ENCODE results near the gene LTO1. TPM values are rescaled to one million over a fixed set of nuclear protein-coding genes. Genes with fewer than 3 reads are reported as not detected.

LTO1 gene
- total RNA-seq, 1 donor from 2014 or later, result 52.5 TPM

- ATAC-seq (ENCODE audit: low read depth), result no peak
- Mint-ChIP-seq H3K4me1 (peaks cover 20% of the 10 kb centered on the region), H3K27ac (no peak within 1 kb of the TSS), H3K36me3 (ENCODE audit: low read depth) (no peaks in the 10 kb centered on the region), H3K4me3 (peak within 1 kb of the TSS; percentile 19), H3K9me3 (no peaks in the 10 kb centered on the region), H3K27me3 (peaks cover 45% of the 10 kb centered on the region)
- ChIA-PET POLR2A (no interaction called here), CTCF (no interaction called here)
- intact Hi-C loops (cut with micrococcal nuclease), result no loop called here
- TF ChIP-seq, protein P1, sequence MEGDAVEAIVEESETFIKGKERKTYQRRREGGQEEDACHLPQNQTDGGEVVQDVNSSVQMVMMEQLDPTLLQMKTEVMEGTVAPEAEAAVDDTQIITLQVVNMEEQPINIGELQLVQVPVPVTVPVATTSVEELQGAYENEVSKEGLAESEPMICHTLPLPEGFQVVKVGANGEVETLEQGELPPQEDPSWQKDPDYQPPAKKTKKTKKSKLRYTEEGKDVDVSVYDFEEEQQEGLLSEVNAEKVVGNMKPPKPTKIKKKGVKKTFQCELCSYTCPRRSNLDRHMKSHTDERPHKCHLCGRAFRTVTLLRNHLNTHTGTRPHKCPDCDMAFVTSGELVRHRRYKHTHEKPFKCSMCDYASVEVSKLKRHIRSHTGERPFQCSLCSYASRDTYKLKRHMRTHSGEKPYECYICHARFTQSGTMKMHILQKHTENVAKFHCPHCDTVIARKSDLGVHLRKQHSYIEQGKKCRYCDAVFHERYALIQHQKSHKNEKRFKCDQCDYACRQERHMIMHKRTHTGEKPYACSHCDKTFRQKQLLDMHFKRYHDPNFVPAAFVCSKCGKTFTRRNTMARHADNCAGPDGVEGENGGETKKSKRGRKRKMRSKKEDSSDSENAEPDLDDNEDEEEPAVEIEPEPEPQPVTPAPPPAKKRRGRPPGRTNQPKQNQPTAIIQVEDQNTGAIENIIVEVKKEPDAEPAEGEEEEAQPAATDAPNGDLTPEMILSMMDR (IDR thresholded peaks at IDR 0.05), result no peak
- DNase-seq, result no peak
Measured at GRCh38 chr11:69703768-69704507, 28.8 kb upstream of the LTO1 start, which contains the start of gene FGF19. Gene FGF19, minus strand, starts transcription at chr11:69704022. Its CDS starts 146 bp downstream, at chr11:69703876.

DNA sequence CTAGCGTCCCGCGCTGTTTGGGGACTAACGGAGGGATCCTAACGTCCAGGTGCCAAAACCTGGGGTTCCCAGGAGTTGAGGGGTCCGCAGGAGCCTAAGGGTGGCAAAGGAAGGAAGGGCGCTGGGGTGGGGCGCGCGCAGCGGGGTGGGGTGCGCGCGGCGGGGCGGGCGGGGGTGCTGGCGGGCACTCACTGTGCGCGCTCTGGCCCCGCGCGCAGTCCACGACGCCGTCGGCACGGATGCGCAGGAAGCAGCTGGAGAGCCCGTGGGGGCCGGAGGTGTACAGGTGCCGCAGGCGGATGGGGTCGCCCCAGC lies 28.3 kb upstream of the LTO1 start:
- ChIA-PET CTCF (no interaction called here), POLR2A (no interaction called here)
- Mint-ChIP-seq H3K4me1 (peaks cover 25% of the 10 kb centered on the region), H3K27me3 (peaks cover 42% of the 10 kb centered on the region), H3K27ac (no peak overlapping the region), H3K4me3 (no peak overlapping the region), H3K36me3 (ENCODE audit: low read depth) (no peaks in the 10 kb centered on the region), H3K9me3 (no peaks in the 10 kb centered on the region)
- intact Hi-C loops (cut with micrococcal nuclease), result no loop called here
- TF ChIP-seq, protein P1 (IDR thresholded peaks at IDR 0.05), result no peak
- ATAC-seq (ENCODE audit: low read depth) (no peak), DNase-seq (no peak)

DNA sequence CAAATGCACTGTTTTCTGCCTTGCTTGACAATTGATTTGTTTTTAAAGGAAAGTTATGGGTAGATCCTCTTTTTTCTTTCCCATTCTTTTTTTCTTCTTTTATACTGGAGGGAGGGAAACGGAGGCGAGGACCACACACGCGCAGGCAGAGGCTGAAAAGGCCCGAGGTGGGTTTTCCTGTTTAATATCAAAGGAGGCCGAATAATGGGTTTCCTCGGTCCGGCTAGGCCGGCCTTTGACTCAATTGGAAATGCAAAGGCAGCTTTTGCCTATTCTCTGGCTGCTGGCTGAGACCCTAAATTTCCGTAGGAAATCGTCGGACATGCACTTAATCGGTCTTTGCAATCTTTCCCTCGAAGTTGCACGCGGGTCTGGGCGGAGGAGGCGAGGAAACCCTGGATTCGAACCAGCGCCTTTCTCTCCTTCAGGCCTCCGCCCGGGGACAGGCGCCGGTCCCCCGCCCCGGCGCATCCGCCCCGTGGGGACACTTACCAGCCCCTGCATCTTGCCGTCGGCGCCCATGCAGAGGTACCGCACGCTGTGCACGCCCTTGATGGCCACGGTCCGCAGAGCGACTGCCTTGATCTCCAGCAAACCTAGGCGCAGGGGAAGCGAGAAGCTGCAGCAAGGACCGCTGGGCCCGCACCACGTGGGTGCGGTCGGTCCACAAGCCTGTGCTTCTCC lies 27.8 kb upstream of the LTO1 start:
- ChIA-PET POLR2A (no interaction called here), CTCF (no interaction called here)
- intact Hi-C loops (cut with micrococcal nuclease), result no loop called here
- ATAC-seq (ENCODE audit: low read depth) (no peak), DNase-seq (no peak)
- Mint-ChIP-seq H3K9me3 (no peaks in the 10 kb centered on the region), H3K4me1 (peaks cover 25% of the 10 kb centered on the region), H3K4me3 (no peak overlapping the region), H3K36me3 (ENCODE audit: low read depth) (no peaks in the 10 kb centered on the region), H3K27ac (no peak overlapping the region), H3K27me3 (peaks cover 42% of the 10 kb centered on the region)
- TF ChIP-seq, protein P1 (IDR thresholded peaks at IDR 0.05), result no peak

GRCh38 chr11:69702239-69702691 lies 27.1 kb upstream of the LTO1 start:
- ChIA-PET POLR2A (no interaction called here), CTCF (no interaction called here)
- H3K9me3 Mint-ChIP-seq, result no peaks in the 10 kb centered on the region
- peaks cover 42% of the 10 kb centered on the region for H3K27me3 Mint-ChIP-seq
- no peak overlapping the region for H3K4me3 Mint-ChIP-seq
- DNase-seq (no peak), ATAC-seq (ENCODE audit: low read depth) (no peak)
- peaks cover 25% of the 10 kb centered on the region for H3K4me1 Mint-ChIP-seq
- intact Hi-C loops (cut with micrococcal nuclease), result no loop called here
- no peak overlapping the region for H3K27ac Mint-ChIP-seq
- TF ChIP-seq, protein P1 (IDR thresholded peaks at IDR 0.05), result no peak
- H3K36me3 Mint-ChIP-seq (ENCODE audit: low read depth), result no peaks in the 10 kb centered on the region

DNA sequence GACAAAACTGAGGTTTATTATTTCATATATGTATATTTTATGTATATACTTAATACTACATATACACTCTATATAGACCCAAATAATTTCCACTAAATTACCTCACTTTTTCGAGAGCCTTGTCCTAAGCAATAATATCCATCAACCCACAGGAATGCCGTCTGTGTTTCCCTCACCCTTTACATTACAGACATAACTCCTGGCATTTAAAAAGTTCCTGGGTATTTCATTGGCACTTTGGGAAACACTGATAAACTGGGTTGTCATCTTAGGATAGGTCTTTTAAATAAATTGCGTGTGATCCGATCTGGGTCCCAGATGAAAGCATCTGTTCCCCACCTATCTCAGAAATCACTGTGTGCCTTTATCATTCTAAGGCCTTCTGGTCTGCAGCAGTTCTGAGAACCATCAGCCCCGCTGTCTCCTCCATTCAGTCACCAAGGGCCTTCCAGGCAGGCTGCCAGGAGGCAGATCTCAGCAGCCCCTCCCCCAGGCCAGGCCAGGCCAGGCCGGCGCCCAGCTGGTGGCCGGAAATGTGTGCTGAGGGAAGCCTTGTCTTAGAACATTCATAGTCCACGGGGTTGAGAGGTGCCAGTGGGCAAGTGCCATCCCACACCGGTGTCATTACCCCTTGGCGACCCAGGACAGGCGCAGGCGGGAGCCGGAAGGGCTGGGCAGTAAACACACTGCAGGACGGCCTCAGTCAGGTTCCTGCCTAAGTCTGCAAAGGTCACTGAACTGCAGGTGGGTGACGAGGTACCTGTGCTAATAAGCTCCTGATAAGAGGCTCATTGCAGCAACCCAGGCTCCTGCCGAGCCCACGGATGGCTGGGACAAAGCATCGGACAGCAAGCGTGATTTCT lies 25.4 kb upstream of the LTO1 start:
- intact Hi-C loops (cut with micrococcal nuclease), result no loop called here
- DNase-seq (no peak), ATAC-seq (ENCODE audit: low read depth) (no peak)
- no peak overlapping the region for H3K4me3 Mint-ChIP-seq
- TF ChIP-seq, protein P1 (IDR thresholded peaks at IDR 0.05), result no peak
- H3K36me3 Mint-ChIP-seq (ENCODE audit: low read depth), result no peaks in the 10 kb centered on the region
- ChIA-PET POLR2A (no interaction called here), CTCF (no interaction called here)
- H3K27me3 Mint-ChIP-seq, result peaks cover 31% of the 10 kb centered on the region
- no peak overlapping the region for H3K27ac Mint-ChIP-seq
- peaks cover 22% of the 10 kb centered on the region for H3K4me1 Mint-ChIP-seq
- no peaks in the 10 kb centered on the region for H3K9me3 Mint-ChIP-seq
